ACC112 (cell line): ENCODE results near the gene RRP12.
"Not testable (repeated sequence)": the region's sequence is repeated elsewhere in the genome, so short reads cannot be mapped to it uniquely, and the experiment has no call there.

Experiments used
- H2AFZ ChIP-seq: fragments of 200-600 bp; sonication (generic); one replicate; pipeline ENCODE4 v1.6.0; 2017; ENCODE audit warnings: antibody characterized with exemption, low read length; ENCODE audit not compliant: unreplicated experiment
- H3K27ac ChIP-seq: fragments of 200-600 bp; sonication (generic); 2 replicates; pipeline ENCODE4 v1.5.1; 2014; ENCODE audit warnings: low read depth, mild to moderate bottlenecking, antibody characterized with exemption, low read length, moderate library complexity
- H3K27me3 ChIP-seq: fragments of 200-600 bp; sonication (generic); 2 replicates; pipeline ENCODE4 v1.6.1; 2014; ENCODE audit warnings: mild to moderate bottlenecking, antibody characterized with exemption, low read length, moderate library complexity, mixed read lengths; ENCODE audit not compliant: insufficient read depth
- H3K36me3 ChIP-seq: fragments of 200-600 bp; sonication (generic); 2 replicates; pipeline ENCODE4 v1.6.1; 2016; ENCODE audit warnings: mild to moderate bottlenecking, antibody characterized with exemption, low read length, moderate library complexity, mixed read lengths; ENCODE audit not compliant: insufficient read depth
- H3K4me1 ChIP-seq: fragments of 200-600 bp; sonication (generic); one replicate; pipeline ENCODE4 v1.6.1; 2016; ENCODE audit warnings: low read length, mixed read lengths; ENCODE audit not compliant: insufficient read depth, unreplicated experiment, control insufficient read depth
- H3K4me3 ChIP-seq: fragments of 200-600 bp; sonication (generic); 2 replicates; pipeline ENCODE4 v1.5.1; 2014; ENCODE audit warnings: mild to moderate bottlenecking, low read depth, low read length
- H3K79me2 ChIP-seq: fragments of 200-600 bp; sonication (generic); one replicate; pipeline ENCODE4 v1.6.0; 2016; ENCODE audit warnings: low read length; ENCODE audit not compliant: control insufficient read depth, unreplicated experiment, insufficient read depth

RRP12 gene

GRCh38 chr10:97407211-97407951, 6.2 kb upstream of the RRP12 start:
- Histone ChIP-seq H3K27ac (no peak overlapping the region), H3K79me2 (no peaks in the 10 kb centered on the region), H3K36me3 (no peaks in the 10 kb centered on the region), H3K4me3 (peak overlapping the region; percentile 33), H3K27me3 (no peaks in the 10 kb centered on the region), H3K4me1 (no peaks in the 10 kb centered on the region), H2AFZ (no peak overlapping the region)

GRCh38 chr10:97406483-97406882, 5.3 kb upstream of the RRP12 start:
- H3K79me2 ChIP-seq, H3K4me1 ChIP-seq, H3K4me3 ChIP-seq, H2AFZ ChIP-seq, H3K36me3 ChIP-seq, H3K27ac ChIP-seq, H3K27me3 ChIP-seq: not testable (repeated sequence)

DNA sequence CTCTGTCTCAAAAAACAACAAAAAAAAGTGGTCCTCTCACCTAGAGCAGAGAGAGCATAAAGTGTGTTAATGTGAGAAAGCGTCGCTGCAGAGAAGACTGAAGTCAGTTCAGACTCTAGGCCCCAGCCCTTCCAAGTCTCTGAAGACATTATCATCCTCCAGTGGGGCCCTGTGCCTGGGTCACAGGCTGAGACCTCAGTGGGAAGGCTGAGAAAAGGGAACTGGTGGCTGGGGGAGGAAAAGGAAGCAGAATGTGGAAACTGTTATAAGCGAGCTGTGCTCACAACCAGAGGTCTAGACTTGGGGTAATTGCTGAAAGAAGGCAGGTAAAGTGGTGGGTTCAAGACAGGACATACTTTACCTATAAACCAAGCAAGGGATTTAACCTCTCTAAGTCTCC, 4.9 kb upstream of the RRP12 start:
- no peaks in the 10 kb centered on the region for H3K36me3 ChIP-seq

GRCh38 chr10:97404044-97404443, 2.9 kb upstream of the RRP12 start:
- peaks cover 4% of the 10 kb centered on the region for H3K4me1 ChIP-seq
- H3K27ac ChIP-seq, result no peak overlapping the region
- peaks cover 7% of the 10 kb centered on the region for H3K79me2 ChIP-seq
- H3K36me3 ChIP-seq, result no peaks in the 10 kb centered on the region
- no peaks in the 10 kb centered on the region for H3K27me3 ChIP-seq
- H2AFZ ChIP-seq, result no peak overlapping the region
- no peak overlapping the region for H3K4me3 ChIP-seq

More for the DNA sequence above, 4.9 kb upstream of the RRP12 start:
- Histone ChIP-seq H3K27ac (no peak overlapping the region), H3K27me3 (no peaks in the 10 kb centered on the region), H2AFZ (no peak overlapping the region), H3K4me3 (no peak overlapping the region), H3K79me2 (no peaks in the 10 kb centered on the region), H3K4me1 (peaks cover 4% of the 10 kb centered on the region)

- H3K27me3 ChIP-seq, result no peaks in the 10 kb centered on the region
- H3K27ac ChIP-seq, result peak overlapping the region; percentile 78
- peak overlapping the region; percentile 84 for H3K4me3 ChIP-seq
- H3K4me1 ChIP-seq, result peaks cover 4% of the 10 kb centered on the region
- H3K79me2 ChIP-seq, result peaks cover 7% of the 10 kb centered on the region
- H3K36me3 ChIP-seq, result no peaks in the 10 kb centered on the region
- no peak overlapping the region for H2AFZ ChIP-seq
These were observed 347 bp upstream of the RRP12 start for GRCh38 chr10:97401455-97401919.

DNA sequence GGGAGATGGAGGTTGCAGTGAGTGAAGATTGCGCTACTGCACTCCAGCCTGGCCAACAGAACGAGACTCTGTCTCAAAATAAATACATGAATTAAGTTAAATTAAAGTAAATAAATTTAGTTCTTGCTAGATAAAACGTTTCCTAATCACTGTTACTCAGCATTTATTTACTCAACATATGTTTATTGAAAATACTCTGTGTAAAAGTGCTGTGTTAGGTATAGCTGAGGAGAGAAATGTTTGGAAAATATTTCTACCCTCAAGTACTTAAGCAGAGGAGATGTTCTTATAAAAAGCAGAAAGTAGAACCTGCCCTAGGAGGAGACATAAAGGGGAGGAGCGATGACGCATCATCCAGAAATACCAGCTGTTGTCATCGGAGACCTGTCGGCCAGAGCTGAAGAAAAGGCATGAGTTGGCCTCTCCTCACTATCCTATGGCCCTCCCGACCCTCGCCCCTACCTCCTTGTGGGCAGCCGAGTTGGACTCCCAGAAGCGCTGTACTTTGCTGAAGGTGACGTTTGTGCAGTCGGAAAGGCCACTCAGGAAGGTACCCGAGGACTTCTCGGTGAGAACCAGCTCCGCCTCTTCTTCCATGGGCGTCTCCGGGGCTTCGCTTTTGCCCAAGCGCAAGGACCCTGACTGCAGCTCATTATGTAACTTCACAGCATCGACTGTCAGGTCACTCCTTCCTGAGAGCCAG, 1.1 kb downstream of the RRP12 start:
- Histone ChIP-seq H3K4me3 (peak overlapping the region; percentile 84), H3K27me3 (no peaks in the 10 kb centered on the region), H3K79me2 (peaks cover 7% of the 10 kb centered on the region), H3K4me1 (peaks cover 4% of the 10 kb centered on the region), H3K36me3 (0 out of 2 replicates have a peak, but pooled peaks cover 7% of the 10 kb centered on the region), H2AFZ (peak overlapping the region; percentile 14), H3K27ac (peak overlapping the region; percentile 78)

DNA sequence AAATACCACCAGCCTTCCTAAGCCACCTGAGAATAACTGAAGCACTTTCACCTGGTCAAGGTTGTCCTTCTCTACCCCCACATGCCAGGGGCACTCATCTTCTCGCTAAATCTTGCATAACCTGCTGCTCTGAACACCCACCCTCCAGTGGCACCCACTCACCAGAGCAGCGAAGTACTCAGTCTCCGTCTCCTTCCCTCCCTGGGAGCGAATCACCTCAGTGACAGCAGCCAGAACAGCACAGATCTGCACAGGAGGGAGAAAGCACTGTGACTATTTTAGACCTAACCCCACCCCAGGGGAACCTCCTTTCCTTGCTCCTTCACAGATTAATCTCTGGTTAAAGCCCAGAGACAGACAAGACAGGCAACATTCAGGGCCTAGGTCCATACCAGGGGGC, 5.1 kb downstream of the RRP12 start:
- H3K27me3 ChIP-seq, result no peaks in the 10 kb centered on the region
- no peak overlapping the region for H2AFZ ChIP-seq
- no peak overlapping the region for H3K27ac ChIP-seq
- peaks cover 7% of the 10 kb centered on the region for H3K79me2 ChIP-seq
- H3K4me3 ChIP-seq, result no peak overlapping the region
- no peaks in the 10 kb centered on the region for H3K4me1 ChIP-seq
- H3K36me3 ChIP-seq, result peaks cover 16% of the 10 kb centered on the region; the same call in 1 of the 2 replicates

DNA sequence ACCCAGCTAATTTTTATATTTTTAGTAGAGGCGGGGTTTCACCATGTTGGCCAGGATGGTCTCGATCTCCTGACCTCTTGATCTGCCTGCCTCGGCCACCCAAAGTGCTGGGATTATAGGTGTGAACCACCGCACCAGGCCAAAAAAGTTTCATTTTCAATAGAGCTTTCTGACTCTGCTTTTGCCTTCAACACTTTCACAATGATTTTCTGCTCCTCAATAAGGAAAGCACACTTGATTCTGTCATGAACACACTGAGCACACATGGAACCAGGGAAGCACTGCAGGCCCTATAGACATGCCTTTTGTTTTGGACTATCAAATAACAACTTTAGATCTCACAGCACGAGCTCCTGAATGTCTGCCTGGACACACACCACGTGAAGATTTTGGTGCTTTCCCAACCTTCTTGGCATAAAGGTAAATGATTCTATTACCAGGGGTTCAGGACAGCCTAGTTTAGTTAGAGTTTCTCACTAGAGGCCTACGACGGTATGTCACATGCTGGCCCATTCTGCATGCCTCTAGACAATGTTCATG, 8.0 kb downstream of the RRP12 start:
- Histone ChIP-seq H3K4me3 (no peak overlapping the region), H2AFZ (no peak overlapping the region), H3K79me2 (no peaks in the 10 kb centered on the region), H3K36me3 (peaks cover 20% of the 10 kb centered on the region; the same call in 1 of the 2 replicates), H3K4me1 (no peaks in the 10 kb centered on the region), H3K27ac (no peak overlapping the region), H3K27me3 (no peaks in the 10 kb centered on the region)

- Histone ChIP-seq H3K27me3 (no peaks in the 10 kb centered on the region), H2AFZ (no peak overlapping the region), H3K79me2 (no peaks in the 10 kb centered on the region), H3K4me3 (no peak overlapping the region), H3K4me1 (no peaks in the 10 kb centered on the region), H3K36me3 (peaks cover 15% of the 10 kb centered on the region; the same call in 1 of the 2 replicates), H3K27ac (no peak overlapping the region)
These were observed 11.0 kb downstream of the RRP12 start for GRCh38 chr10:97390091-97390490.

DNA sequence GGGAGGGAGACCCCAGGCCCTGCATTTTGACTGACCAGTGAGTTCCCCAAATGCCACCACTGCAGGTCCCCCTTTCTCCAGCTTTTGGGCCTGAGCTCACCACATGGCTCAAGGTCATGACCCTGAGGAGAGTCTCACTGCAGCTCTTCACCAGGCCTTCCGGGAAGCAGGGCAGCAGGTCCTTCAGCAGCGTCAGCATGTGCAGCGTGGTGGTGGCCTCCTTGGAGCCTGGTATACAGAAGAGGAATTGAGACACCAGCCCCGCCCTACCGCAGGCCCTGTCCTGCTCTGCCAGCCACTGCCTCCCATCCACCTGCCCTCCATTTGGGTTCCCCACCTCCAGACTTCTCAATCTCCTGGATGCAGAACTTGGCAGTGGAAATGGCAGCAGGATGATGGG, 13.0 kb downstream of the RRP12 start:
- Histone ChIP-seq H3K4me3 (no peak overlapping the region), H3K27ac (no peak overlapping the region), H3K36me3 (peaks cover 7% of the 10 kb centered on the region; the same call in 1 of the 2 replicates), H2AFZ (no peak overlapping the region), H3K79me2 (no peaks in the 10 kb centered on the region), H3K27me3 (no peaks in the 10 kb centered on the region), H3K4me1 (no peaks in the 10 kb centered on the region)
